NB4 (cell line): ENCODE data around the gene PCDH12.

Experiments
- CTCF ChIP-seq: IDR thresholded peaks from one replicate; pipeline ENCODE4 v1.5.1; 2012; ENCODE audit warnings: low read depth, low read length
- MYC ChIP-seq: IDR thresholded peaks from 2 replicates; pipeline ENCODE4 v1.6.1; 2011; ENCODE audit warnings: low read depth, low read length
- POLR2A ChIP-seq: IDR thresholded peaks from 2 replicates; pipeline ENCODE4 v1.6.1; 2011; ENCODE audit warnings: mild to moderate bottlenecking; ENCODE audit not compliant: insufficient read length; ENCODE audit errors: extremely low read depth

DNA sequence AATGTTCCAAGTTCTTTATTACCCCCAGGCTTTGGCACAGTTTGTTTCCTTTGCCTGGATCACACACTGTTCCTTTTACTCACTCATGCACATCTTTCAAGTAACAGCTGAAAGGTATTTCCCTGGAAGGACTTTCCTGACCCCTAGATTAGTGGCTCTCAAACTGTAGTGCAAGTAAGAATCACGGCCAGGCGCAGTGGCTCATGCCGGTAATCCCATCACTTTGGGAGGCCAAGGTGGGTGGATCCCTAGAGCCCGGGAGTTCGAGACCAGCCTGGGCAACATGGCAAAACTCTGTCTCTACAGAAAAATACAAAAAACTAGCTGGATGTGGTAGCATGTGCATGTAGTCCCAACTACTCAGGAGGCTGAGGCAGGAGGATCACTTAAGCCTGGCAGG lies 53.5 kb downstream of the PCDH12 start:
- TF ChIP-seq CTCF (no peak), POLR2A (no peak), MYC (no peak)
